Coronary artery (tissue), 2 donors: Measurements from ENCODE around the gene INTS1.

Source experiments
- DNase-seq: peaks from one replicate; pipeline ENCODE4 v3.0.0-alpha.2; 2017; ENCODE audit warnings: low spot score
- H3K27ac ChIP-seq, 2 donors: fragments of 200-600 bp; sonication (generic); one replicate each; pipeline ENCODE4 v1.5.1; 2016 to 2019
- H3K4me3 ChIP-seq: fragments of 200-600 bp; sonication (generic); 2 replicates; pipeline ENCODE4 v1.5.1; 2016; ENCODE audit warnings: mild to moderate bottlenecking, moderate library complexity
- CTCF ChIP-seq: fragments of 200-600 bp; sonication (generic); IDR thresholded peaks from one replicate; pipeline ENCODE4 v1.5.1; 2019; ENCODE audit warnings: antibody characterized with exemption

The INTS1 gene

GRCh38 chr7:1492640-1493039 is 11.5 kb downstream of the INTS1 start:
- no peak overlapping the region for H3K4me3 ChIP-seq
- no peak overlapping the region for H3K27ac ChIP-seq
- TF ChIP-seq CTCF: no peak
- DNase-seq: no peak

GRCh38 chr7:1492221-1492620 is 12.0 kb downstream of the INTS1 start:
- no peak for DNase-seq
- no peak for TF ChIP-seq CTCF
- Histone ChIP-seq H3K4me3 (no peak overlapping the region), H3K27ac (no peak overlapping the region)

- no peak for DNase-seq
- no peak for TF ChIP-seq CTCF
Observed at GRCh38 chr7:1490837-1491236, 13.4 kb downstream of the INTS1 start.

GRCh38 chr7:1489336-1489735 is 14.9 kb downstream of the INTS1 start:
- no peak for DNase-seq
- no peak for TF ChIP-seq CTCF
- H3K4me3 ChIP-seq: no peak overlapping the region
- H3K27ac ChIP-seq: no peak overlapping the region

More at GRCh38 chr7:1490837-1491236, 13.4 kb downstream of the INTS1 start:
- Histone ChIP-seq H3K27ac (no peak overlapping the region), H3K4me3 (no peak overlapping the region)

- H3K27ac ChIP-seq: no peak overlapping the region
- no peak overlapping the region for H3K4me3 ChIP-seq
- DNase-seq: no peak
- TF ChIP-seq CTCF: no peak
Observed at GRCh38 chr7:1488016-1488415, 16.2 kb downstream of the INTS1 start.

GRCh38 chr7:1487466-1487865 is 16.7 kb downstream of the INTS1 start:
- no peak for TF ChIP-seq CTCF
- Histone ChIP-seq H3K4me3 (no peak overlapping the region), H3K27ac (no peak overlapping the region)
- DNase-seq: no peak

GRCh38 chr7:1486571-1486970 is 17.6 kb downstream of the INTS1 start:
- TF ChIP-seq CTCF: no peak
- no peak overlapping the region for H3K4me3 ChIP-seq
- H3K27ac ChIP-seq: no peak overlapping the region
- no peak for DNase-seq
